Vagina (tissue), 2 donors: ENCODE data around the gene SELENOO. TPM values are rescaled to one million over a fixed set of nuclear protein-coding genes. Genes with fewer than 3 reads are reported as not detected.

Experiments used
- DNase-seq, 2 donors: peaks; one replicate each; pipeline ENCODE4 v3.0.0-alpha.2; 2017; ENCODE audit errors: extremely low spot score in 2 of 2
- H3K27ac ChIP-seq: fragments of 200-600 bp; sonication (generic); one replicate; pipeline ENCODE4 v1.5.1; 2019
- H3K27me3 ChIP-seq: fragments of 200-600 bp; sonication (generic); one replicate; pipeline ENCODE4 v1.5.1; 2019
- H3K36me3 ChIP-seq, 2 donors: fragments of 200-600 bp; sonication (generic); one replicate each; pipeline ENCODE4 v1.5.1; 2017 to 2019
- H3K4me1 ChIP-seq: fragments of 200-600 bp; sonication (generic); one replicate; pipeline ENCODE4 v1.5.1; 2019
- H3K4me3 ChIP-seq, 2 donors: fragments of 200-600 bp; sonication (generic); 1 replicate in 1 of 2; 2 replicates in 1 of 2; pipeline ENCODE4 v1.5.1; 2016 to 2019
- H3K9me3 ChIP-seq: fragments of 200-600 bp; sonication (generic); one replicate; pipeline ENCODE4 v1.5.1; 2019
- CTCF ChIP-seq, 3 experiments: fragments of 450-650 bp in 2 of 3; fragments of 200-600 bp in 1 of 3; sonication (generic) in 1 of 3; IDR thresholded peaks; one replicate each; pipeline ENCODE4 v1.5.1; 2017 to 2019; ENCODE audit warnings: antibody characterized with exemption in 3 of 3, mild to moderate bottlenecking in 2 of 3, moderate library complexity in 2 of 3
- POLR2A ChIP-seq, 2 donors: fragments of 450-650 bp; IDR thresholded peaks; one replicate each; pipeline ENCODE4 v1.6.1; 2017; ENCODE audit warnings: antibody characterized with exemption in 2 of 2, mild to moderate bottlenecking in 2 of 2, moderate library complexity in 2 of 2
- POLR2AphosphoS5 ChIP-seq, 2 donors: sonication (generic); formaldehyde crosslinking; IDR thresholded peaks; one replicate each; pipeline ENCODE4 v1.9.0; 2017; ENCODE audit warnings: antibody characterized with exemption in 2 of 2, mild to moderate bottlenecking in 2 of 2, low read depth in 1 of 2; ENCODE audit not compliant: insufficient read depth in 1 of 2
- intact Hi-C: fragments of 100-400 bp; cut with DNase I; formaldehyde crosslinking; loops from one replicate; pipeline ENCODE4 v1.15.1; 2023
- total RNA-seq: library from RNA; depleted of rRNA; stranded (reverse); fragments of >200 nt; gene quantifications from one replicate; pipeline ENCODE4 v1.2.3, GENCODE V29; 2016

Gene SELENOO
- total RNA-seq, 1 donor from 2014 or later, result 39.0 TPM

- H3K27ac ChIP-seq, result no peak overlapping the region
- no peaks in the 10 kb centered on the region for H3K27me3 ChIP-seq
- no peak for DNase-seq
- H3K9me3 ChIP-seq, result no peaks in the 10 kb centered on the region
- H3K4me1 ChIP-seq, result peaks cover 29% of the 10 kb centered on the region
- TF ChIP-seq POLR2AphosphoS5 (IDR thresholded peaks at IDR 0.05; ENCODE audit: insufficient read depth in 1 of 2, low read depth in 1 of 2), result no peak
- TF ChIP-seq CTCF (IDR thresholded peaks at IDR 0.05), result no peak
- TF ChIP-seq POLR2A (IDR thresholded peaks at IDR 0.05), result no peak
- no peak overlapping the region for H3K4me3 ChIP-seq
- peaks cover 0 to 55% of the 10 kb centered on the region in 2 donors for H3K36me3 ChIP-seq
- intact Hi-C loops, result no loop called here
These were observed 9.7 kb downstream of the SELENOO start for GRCh38 chr22:50210378-50211139.

GRCh38 chr22:50211147-50211546, 10.3 kb downstream of the SELENOO start:
- no peak for DNase-seq
- H3K4me3 ChIP-seq, result no peak overlapping the region
- intact Hi-C loops, result no loop called here
- H3K27ac ChIP-seq, result no peak overlapping the region
- no peaks in the 10 kb centered on the region for H3K9me3 ChIP-seq
- H3K4me1 ChIP-seq, result peaks cover 27% of the 10 kb centered on the region
- H3K27me3 ChIP-seq, result no peaks in the 10 kb centered on the region
- peaks cover 0 to 61% of the 10 kb centered on the region in 2 donors for H3K36me3 ChIP-seq
- no peak for TF ChIP-seq POLR2A (IDR thresholded peaks at IDR 0.05)
- TF ChIP-seq CTCF (IDR thresholded peaks at IDR 0.05), result no peak
- no peak for TF ChIP-seq POLR2AphosphoS5 (IDR thresholded peaks at IDR 0.05; ENCODE audit: insufficient read depth in 1 of 2, low read depth in 1 of 2)

GRCh38 chr22:50213263-50213662, 12.5 kb downstream of the SELENOO start:
- intact Hi-C loops, result no loop called here

GRCh38 chr22:50215297-50216054, 14.7 kb downstream of the SELENOO start:
- Histone ChIP-seq H3K27ac (no peak overlapping the region), H3K27me3 (no peaks in the 10 kb centered on the region), H3K9me3 (no peaks in the 10 kb centered on the region), H3K36me3 (peaks cover 0 to 82% of the 10 kb centered on the region in 2 donors), H3K4me1 (no peaks in the 10 kb centered on the region), H3K4me3 (no peak overlapping the region)
- no peak for DNase-seq
- TF ChIP-seq POLR2AphosphoS5 (IDR thresholded peaks at IDR 0.05; ENCODE audit: insufficient read depth in 1 of 2, low read depth in 1 of 2), result no peak
- TF ChIP-seq CTCF (IDR thresholded peaks at IDR 0.05), result no peak
- TF ChIP-seq POLR2A (IDR thresholded peaks at IDR 0.05), result no peak
- intact Hi-C loops, result no loop called here

More at GRCh38 chr22:50213263-50213662, 12.5 kb downstream of the SELENOO start:
- Histone ChIP-seq H3K4me1 (peaks cover 12% of the 10 kb centered on the region), H3K27me3 (no peaks in the 10 kb centered on the region), H3K4me3 (no peak overlapping the region), H3K9me3 (no peaks in the 10 kb centered on the region), H3K36me3 (peaks cover 0 to 71% of the 10 kb centered on the region in 2 donors), H3K27ac (no peak overlapping the region)
- DNase-seq, result no peak
- TF ChIP-seq POLR2A (IDR thresholded peaks at IDR 0.05), result no peak
- TF ChIP-seq POLR2AphosphoS5 (IDR thresholded peaks at IDR 0.05; ENCODE audit: insufficient read depth in 1 of 2, low read depth in 1 of 2), result no peak
- no peak for TF ChIP-seq CTCF (IDR thresholded peaks at IDR 0.05)
